Measurements from ENCODE around the gene NACC2. TPM values are rescaled to one million over a fixed set of nuclear protein-coding genes. Genes with fewer than 3 reads are reported as not detected.
"Not testable (repeated sequence)": the region's sequence is repeated elsewhere in the genome, so short reads cannot be mapped to it uniquely, and the experiment has no call there.

The NACC2 gene
- polyA plus RNA-seq, 12 donors: 4.9 to 60.9 (median 9.1) TPM

DNA sequence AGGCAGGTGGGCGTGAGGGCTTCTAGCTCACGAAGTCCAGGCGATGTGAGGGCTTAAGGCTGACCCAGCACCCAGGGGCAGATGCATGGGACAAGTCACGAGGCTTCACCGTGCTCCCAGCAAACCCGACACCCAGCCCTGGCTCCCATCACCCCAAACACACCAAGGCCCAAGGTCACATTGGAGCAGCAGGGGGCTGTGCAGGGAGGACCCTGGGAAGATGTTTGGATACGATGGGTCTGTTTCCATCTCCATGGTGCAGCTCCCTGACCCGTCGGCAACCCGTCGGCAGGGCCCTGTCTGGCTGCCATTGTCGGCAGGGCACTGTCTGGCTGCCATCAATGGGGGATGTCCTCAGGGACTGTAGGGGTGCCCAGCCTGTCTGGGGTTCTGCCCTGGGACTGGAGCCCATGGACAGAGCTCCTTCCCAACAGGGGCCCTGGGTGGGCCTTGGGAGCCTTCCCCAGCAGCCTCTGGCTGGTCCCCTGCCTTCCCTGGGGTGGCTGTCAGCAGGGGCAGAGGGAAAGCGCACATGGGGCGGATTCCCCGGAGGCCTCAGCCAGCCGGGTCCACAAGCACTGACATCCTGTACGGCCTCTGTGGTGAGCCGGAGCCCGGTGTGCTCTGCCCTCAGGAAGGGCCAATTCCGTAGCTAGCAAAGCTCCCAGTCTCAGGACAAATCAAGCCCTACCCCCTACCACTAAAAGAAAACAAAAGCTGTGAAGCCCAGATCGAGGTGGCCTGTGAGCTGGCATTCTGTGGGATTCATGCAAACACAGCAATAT lies 47.1 kb downstream of the NACC2 start:
- DNase-seq: no peak

- no peak for DNase-seq
These were observed 47.9 kb downstream of the NACC2 start for GRCh38 chr9:136047076-136047774.

DNA sequence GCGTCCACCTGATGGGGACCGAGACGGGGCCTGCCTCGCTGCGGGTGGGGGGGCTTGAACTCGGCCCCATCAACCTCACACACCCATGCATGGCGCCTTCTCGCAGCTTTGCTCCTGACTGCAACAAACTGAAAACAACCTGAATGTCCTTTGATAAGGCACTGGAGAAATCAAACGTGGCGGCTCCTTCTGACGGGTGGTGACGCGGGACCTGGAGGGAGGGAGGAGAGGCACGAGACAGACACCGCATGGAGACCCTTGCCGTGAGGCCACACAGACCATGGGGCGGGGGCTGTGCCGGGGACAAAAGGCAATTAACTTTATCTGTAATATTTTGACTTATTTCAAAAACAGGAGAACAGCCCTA lies 48.6 kb downstream of the NACC2 start:
- DNase-seq: no peak

- DNase-seq: no peak
These were observed 49.2 kb downstream of the NACC2 start for GRCh38 chr9:136045595-136046553.

GRCh38 chr9:136044971-136045594 lies 50.0 kb downstream of the NACC2 start:
- no peak for DNase-seq

DNA sequence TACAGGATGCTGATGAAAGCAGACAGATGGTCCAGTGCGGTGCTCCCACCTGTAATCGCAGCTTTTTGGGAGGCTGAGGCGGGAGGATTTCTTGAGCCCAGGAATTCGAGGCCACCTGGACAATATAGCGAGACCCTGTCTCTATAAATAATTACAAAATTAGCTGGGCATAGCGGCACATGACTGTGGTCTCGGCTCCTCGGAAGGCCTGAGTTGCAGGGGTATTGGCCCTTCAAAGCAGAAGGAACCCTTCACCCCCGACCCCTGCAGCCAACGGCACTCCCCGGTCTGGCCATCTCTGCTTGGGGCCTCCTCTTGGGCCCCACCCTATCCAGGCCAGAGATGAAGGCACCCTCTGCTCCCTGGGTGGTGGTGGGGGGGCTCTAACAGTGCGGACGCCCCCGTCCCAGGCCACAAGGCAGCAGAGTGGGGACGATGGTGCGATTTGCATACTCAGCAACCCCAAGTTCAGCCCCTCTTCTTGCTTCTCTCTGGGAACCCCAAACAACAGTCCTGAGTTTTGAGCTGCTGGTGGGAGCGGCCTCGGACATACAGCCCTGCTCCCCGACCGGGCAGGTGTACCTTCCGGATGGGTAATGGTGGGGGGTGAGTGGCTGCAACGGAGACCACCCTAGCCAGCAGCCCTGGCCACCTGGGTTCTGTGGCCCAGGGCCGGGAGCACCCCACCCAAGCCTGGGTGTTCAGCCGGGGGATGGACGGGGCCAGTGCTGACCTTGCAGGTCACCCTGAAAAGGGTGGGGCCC lies 50.7 kb downstream of the NACC2 start:
- DNase-seq: no peak

DNA sequence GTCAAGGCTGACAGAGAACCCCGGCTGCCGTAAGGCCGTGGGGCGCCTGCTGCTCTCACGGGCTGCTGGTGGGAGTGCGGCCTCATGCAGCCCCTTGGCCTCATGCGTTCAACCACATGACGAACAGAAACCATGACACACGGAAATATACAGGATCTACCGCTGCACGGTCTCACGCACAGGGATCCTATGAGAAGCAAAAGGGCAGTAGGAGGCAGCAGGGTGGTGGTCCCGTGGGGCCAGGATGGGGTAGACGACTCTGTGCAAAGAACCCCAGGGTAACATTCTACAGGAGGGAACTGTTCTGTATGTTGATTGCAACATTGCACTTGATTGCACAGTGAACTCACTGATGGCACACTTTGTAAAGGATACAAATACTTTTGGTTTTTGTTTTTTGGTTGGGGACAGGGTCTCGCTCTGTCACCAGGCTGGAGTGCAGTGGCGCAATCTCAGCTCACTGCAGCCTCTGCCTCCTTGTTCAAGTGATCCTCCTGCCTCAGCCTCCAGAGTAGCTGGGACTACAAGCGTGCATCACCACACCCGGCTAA lies 51.6 kb downstream of the NACC2 start:
- no peak for DNase-seq

- DNase-seq: no peak
These were observed 52.5 kb downstream of the NACC2 start for GRCh38 chr9:136042541-136042940.

DNA sequence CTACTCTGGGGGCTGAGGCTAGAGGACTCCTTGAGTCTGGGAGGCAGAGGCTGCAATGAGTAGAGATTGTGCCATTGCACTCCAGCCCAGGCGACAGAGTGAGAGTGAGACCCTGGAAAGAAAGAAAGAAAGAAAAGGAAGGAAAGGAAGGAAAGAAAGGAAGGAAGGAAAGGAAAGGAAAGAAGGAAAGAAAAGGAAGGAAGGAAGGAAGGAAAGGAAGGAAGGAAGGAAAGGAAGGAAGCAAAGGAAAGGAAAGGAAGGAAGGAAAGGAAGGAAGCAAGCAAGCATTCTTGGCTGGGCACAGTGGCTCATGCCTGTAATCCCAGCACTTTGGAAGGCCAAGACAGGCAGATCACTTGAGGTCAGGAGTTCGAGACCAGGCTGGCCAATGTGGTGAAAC lies 54.2 kb downstream of the NACC2 start:
- not testable (repeated sequence) for DNase-seq

DNA sequence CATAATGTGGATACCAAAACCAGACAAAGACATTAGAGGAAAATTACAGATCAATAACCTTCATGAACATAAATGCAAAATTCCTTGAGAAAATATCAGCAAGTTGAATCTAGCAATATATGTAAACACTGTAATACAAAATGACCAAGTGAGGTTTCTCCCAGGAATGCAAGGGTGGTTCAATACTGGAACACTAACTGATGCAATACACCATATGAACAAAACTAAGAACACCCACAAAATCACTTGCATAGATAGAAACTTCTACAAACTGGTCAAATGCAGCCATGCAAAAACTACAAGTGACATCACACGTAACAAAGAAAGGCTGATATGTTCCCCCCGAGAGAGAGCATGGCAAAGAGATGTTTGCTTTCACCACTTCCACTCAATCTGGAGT lies 55.6 kb downstream of the NACC2 start:
- DNase-seq: no peak

DNA sequence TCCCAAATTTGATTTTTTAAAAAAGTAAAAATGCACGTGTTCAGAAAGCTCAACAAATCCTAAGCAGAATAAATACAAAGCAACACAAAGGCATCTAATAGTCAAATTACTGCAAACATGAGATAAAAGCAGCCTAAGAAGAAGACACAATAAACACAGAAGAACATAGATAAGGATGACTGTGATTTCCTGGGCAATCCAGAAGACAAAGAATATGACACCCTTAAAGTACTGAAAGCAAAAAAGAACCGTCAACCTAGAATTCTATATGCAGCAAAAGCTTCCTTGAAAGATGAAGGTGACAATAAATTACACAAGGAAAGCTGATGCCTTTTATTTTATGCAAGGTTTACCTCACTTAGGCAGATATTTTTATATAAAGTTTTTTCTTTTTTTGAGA lies 58.2 kb downstream of the NACC2 start:
- no peak for DNase-seq

DNA sequence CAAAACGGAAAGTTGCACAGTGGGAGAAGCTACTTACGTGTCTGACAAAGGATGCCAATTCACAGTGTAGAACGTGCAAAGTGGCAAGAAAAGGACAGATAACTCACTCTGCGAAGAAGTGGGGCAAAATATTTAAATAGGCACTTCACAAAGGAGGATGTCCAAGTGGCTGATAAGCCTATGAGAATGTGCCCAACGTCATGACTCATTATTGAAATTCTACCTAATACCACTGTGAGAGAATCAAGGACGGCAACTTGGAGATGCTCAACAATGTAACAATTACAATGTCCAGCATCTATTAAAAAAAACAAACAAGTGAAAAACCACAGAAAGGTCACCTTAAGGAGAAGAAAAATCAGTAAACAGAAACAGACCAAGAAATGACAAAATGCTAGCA lies 59.0 kb downstream of the NACC2 start:
- DNase-seq: no peak

GRCh38 chr9:136031741-136032730 lies 63.1 kb downstream of the NACC2 start:
- DNase-seq: no peak

DNA sequence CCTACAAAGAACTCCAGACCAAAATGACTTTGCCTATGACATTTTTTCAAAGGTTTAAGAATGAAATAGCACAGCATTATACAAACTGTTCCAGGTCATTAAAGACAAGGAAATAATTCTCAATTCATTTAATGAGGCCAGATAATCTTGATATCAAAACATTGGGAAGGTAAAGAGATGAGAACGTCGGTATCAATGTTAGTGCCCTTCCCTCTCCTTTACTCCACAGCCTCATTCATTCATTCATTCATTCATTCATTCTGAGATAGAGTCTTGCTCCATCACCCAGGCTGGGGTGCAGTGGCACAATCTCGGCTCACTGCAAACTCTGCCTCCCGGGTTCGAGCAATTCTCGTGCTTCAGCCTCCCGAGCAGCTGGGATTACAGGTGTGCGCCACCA lies 64.0 kb downstream of the NACC2 start:
- DNase-seq: no peak

DNA sequence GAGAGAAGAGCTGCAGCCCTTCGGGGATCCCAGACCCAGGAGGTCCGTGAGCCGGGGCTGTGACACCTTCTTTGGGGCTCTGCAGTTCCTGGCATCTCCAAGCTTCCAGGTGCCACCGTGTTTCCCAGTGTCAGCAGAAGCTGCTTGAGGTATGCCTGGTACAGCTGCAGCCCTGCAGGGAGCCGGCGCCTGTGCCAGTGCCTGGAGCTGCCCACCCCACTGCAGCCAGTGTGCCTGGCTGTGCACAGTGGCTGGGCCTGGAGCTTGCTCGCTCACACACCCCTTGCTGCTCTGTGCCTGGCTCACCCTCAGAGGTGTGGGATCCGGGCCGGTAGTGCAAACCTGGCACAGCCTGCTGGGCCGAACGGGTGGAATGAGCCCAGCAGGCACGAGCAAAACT lies 65.5 kb downstream of the NACC2 start:
- DNase-seq: no peak

DNA sequence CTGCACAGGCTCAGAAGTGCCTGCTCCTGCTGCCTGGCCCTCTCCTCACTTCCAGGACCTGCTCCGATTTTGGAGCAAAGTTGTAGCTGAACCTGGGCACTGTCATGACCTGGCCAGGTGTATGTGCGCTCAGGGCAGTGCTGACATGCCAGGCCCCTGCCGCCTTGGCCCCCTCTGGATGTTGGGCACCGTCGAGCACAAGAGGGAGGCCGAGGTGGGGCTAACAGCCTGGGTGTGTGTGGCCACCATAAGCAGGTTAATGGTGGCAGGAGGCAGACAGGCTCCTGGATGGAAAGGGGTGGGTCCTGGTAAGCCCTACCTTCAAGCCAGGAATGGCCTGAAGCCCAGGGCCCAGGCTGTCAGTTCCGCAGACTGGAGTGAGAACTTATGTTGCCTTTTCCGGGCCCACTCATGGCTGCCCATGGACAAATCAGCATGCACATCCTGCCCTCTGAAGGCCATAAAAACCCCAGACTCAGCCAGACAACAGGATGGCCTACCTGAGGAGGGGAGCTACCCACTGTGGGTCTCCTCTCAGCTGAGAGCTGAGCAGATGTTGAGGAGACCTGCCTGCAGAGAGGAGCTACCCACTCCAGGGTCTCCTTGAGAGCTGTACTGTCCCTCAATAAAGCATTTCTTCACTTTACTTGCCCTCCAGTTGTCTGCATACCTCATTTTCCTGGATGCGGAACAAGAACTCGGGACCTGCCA lies 66.2 kb downstream of the NACC2 start:
- DNase-seq: no peak

- not testable (repeated sequence) for DNase-seq
These were observed 68.2 kb downstream of the NACC2 start for GRCh38 chr9:136026943-136027289.

- DNase-seq: no peak
These were observed 68.7 kb downstream of the NACC2 start for GRCh38 chr9:136026266-136026942.
